ENCODE measurements around the gene OR2F1.

GRCh38 chr7:143965280-143965679 is 10.6 kb downstream of the OR2F1 start:
- TF ChIP-seq CTCF (IDR thresholded peaks at IDR 0.05) (no peak), ZFX (IDR thresholded peaks at IDR 0.05; ENCODE audit: borderline replicate concordance) (no peak)
